Measurements from ENCODE around the gene KRTAP19-1.

DNA sequence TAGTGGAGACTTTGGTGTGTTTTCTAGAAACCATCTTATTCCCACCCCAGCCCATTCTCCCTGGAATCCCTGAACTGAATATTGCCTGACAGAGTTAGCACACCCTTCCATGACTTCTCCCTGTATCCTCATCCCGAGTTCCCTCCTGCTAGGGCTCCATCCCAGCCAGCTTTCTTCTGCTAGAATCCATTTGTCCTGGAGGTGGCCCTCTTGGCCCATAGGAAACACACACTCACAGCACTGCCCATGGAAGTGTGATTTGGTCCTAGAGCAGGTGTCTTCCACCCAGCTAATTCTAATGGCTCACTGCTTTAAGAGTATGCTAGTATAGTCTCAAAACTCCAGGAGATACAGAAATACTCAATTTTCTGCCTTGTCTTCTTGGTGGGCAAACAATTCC lies 36.0 kb downstream of the KRTAP19-1 start:
- no peak for TF ChIP-seq POLR2AphosphoS5 (IDR thresholded peaks at IDR 0.05)
- no peak for TF ChIP-seq CTCF (IDR thresholded peaks at IDR 0.05 in 8 of 11, conservative IDR thresholded peaks at IDR 0.05 in 3 of 11)
